NOMO-1 treated with dmso at 0.1 percent for 144 hours (cell line): ENCODE data around the gene HPN.
"Not testable (repeated sequence)": the region's sequence is repeated elsewhere in the genome, so short reads cannot be mapped to it uniquely, and the experiment has no call there.

Experiments used
- DNase-seq: peaks from one replicate; lab custom pipeline; 2025; ENCODE audit not compliant: unreplicated experiment; lab: John Stamatoyannopoulos, UW

Gene HPN

DNA sequence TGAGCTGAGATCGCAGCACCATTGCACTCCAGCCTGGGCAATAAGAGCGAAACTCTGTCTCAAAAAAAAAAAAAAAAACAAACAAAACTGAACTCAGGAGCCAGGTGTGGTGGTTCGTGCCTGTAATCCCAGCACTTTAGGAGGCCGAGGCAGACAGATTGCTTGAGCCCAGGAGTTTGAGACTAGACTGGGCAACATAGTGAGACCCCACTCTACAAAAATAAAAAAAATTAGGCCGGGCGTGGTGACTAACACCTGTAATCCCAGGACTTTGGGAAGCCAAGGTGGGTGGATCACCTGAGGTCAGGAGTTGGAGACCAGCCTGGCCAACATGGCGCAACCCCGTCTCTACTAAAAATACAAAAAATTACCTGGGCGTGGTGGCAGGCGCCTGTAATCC lies 60.4 kb downstream of the HPN start:
- DNase-seq = not testable (repeated sequence)

DNA sequence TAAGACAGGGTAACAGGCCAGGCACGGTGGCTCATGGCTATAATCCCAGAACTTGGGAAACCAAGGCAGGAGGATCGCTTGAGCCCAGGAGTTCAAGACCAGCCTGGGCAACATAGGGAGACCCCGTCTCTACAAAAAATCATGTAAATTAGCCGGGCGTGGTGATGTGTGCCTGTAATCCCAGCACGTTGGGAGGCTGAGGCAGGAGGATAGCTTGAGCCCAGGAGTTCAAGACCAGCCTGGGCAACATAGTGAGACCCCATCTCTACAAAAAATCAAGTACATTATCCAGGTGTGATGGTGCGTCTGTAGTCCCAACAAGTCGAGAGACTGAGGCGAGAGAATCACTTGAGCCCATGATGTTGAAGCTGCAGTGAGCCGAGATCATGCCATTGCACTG lies 62.1 kb downstream of the HPN start:
- not testable (repeated sequence) for DNase-seq

DNA sequence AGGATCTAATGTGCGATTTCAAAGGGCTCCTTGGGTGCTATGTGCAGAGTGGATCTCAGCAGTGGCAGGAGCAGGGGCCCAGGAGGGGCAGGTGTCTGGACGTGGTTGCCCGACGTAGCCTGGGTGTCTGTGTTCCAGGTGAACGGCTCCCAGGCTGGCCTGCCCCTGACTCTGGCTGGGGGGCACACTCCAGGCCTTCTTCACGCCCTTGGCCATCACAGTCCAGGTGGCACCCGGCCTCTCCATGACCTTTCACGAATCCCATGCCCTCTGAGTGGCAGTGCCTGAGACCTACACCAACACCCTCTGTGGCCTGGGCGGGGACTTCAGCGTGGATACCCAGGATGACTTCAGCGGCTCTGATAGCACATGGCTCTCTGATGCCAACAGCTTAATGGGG lies 62.8 kb downstream of the HPN start:
- DNase-seq = no peak

DNA sequence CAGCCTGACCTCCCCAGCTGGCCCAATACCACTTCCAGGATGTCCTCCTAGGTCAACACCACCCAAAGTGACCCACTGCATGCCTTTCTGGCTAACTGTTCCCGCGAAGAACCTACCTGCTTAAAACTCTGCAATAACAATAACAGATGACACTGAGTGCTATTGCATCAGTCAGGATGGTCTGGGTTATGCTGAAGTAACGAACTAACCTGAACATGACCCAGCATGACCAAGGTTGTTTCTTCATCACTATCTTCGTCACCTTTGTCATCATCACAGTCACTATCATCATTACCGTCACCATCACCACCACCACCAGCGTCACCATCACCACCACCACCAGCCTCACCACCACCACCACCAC lies 63.5 kb downstream of the HPN start:
- no peak for DNase-seq

DNA sequence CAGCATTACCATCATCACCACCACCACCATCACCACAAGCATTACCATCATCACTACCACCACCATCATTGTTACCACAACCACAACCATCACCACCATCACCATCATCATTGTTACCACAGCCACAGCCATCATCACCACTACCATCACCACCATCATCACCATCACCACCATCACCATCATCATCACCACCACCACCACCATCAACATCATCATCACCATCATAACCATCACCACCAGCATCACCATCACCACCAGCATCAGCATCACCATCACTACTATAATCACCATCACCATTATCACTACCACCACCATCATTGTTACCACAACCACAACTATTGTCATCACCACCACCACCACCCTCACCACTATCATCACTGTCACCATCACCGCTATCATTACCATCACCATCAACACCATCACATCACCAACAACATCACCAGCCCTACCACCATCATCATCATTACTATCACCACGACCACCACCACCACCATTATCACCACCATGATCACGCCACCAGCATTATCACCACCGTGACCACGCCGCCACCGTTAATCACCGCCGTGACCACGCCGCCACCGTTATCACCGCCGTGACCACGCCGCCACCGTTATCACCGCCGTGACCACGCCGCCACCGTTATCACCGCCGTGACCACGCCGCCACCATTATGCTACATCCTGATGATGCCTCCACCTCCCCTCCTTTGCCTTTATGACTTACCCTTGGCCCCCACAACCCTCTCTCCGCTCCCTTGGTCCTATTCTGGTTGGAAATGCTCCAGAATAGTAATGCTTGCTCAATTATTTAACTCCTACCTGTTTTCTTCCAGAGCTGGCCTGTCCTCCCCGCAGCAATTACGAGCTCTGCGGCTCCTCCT lies 64.1 kb downstream of the HPN start:
- DNase-seq = no peak

DNA sequence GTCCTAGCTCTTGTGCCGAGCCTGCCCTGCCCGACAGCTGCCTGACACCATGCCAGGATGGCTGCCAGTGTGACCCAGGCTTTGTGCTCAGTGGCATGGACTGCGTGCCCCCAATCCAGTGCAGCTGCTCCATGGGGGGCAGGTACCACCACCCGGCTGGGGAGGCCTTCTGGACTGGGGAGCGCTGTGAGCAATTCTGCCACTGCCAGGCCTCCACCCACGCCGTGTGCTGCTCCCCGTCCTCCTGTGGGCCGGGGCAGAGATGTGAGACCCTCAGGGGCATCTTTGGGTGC lies 64.7 kb downstream of the HPN start:
- DNase-seq = no peak

DNA sequence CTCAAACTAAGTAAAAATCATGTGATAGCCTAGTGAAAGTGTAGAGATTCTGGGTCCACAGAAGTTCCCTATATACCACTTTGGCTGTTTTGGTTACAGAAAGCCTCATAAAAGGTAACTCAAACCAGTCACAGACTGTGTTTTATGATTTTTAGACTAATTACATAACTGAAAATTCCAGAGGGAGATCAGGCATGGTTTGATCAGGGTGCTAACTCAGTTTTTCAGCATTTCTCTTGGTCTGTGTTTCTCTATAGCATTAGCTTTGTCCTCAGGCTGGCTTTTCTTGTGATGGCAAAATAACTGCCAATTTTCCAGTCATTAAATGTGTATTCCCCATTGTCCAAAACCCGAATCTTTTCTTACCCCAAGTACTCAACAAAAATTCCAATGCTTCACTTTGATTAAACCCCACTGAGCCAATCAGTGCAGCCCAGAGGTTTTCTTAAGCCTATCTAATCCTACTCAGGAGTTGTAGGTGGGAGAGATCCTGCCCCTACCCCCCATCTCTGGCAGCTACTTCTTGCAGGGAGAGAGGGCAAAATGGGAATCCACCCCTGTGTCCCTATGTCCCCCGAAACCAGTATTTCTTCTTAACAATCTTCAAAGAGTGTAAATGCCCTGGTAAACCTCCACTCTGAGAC lies 65.5 kb downstream of the HPN start:
- no peak for DNase-seq

DNA sequence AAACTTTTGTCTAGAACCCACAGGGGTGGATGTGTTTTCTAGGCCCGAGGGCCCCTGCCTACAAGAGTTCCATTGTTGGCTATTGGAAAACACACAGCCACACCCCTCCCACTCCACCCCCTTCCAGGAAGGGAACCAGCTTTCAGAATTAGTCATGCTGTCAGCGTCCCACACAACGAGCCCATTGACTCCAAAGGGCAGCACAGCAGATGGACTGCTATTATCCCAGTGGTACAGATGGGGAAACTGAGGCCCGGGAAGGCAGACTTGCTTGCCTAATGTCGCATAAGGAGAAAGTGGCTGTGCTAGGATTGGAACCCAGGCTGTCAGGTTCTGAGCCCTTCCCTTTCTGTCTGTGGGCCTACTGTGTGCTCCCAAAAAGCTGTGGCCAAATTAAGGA lies 66.0 kb downstream of the HPN start:
- no peak for DNase-seq

DNA sequence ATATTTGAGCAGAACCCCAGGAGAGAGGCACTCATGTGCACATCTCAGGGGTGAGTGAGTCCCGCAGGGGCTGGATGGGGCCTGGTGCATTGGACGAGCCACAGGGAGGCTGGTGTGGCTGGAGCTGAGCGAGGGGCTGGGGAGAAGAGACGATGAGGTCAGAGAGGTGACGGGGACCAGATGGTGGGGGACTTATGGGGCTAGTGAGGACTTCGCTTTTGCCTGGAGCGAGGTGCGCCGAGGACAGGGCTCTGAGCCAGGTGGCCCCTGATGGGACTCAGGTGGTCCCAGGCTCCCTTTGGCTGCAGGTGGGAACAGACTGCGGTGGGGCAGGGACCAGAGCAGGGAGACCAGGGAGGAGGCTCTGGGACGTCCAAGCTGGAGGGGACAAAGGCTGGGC lies 67.2 kb downstream of the HPN start:
- no peak for DNase-seq

DNA sequence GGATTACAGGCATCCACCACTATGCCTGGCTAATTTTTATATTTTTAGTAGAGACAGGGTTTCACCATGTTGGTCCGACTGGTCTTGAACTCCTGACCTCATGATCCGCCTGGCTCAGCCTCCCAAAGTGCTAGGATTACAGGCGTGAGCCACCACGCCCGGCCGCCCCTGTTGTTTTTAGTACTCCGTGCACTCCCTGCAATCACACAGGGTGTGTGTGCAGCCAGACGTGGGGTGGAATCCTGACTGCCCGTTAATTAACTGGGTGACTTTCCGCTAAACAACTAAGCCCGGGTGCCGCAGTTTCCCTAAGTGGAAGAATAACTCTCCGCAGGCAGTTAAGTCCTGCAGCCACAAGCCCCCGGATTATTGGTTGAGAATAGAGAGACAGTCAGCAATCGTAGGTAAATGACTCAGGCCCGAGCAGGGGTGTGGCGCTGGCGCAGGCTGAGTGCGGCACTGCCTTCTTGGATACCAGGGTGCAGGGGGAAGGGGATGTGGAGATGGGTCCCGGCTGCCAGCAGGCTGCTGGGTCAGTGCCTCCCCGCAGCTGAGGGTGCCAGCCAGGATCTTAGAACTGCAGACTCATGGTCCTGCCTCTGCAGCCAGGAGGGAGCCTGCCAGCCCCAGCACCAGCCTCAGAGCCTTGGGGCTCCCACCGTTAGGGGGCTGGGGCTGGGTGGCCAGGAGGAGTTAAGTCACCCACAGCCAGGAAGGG lies 68.0 kb downstream of the HPN start:
- DNase-seq = no peak

DNA sequence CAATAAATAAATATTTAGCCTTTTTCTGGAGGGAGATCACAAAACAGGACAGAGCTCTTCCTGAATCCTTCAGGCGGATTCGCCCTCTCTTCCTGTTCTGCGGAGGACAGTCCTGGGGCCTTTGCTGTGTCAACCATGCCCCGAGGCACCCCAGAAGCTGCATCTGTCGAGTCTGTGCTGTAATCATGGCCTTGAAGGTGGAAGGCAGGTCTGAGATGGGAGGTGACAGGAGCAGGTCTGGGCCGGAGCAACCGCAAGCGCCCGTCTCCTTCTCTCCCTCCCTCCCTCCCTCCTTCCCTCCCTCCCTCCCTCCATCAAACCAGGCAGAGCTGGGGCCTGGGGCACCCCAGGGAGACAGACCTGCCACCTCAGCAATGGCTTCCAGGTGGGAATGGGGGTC lies 69.5 kb downstream of the HPN start:
- no peak for DNase-seq

DNA sequence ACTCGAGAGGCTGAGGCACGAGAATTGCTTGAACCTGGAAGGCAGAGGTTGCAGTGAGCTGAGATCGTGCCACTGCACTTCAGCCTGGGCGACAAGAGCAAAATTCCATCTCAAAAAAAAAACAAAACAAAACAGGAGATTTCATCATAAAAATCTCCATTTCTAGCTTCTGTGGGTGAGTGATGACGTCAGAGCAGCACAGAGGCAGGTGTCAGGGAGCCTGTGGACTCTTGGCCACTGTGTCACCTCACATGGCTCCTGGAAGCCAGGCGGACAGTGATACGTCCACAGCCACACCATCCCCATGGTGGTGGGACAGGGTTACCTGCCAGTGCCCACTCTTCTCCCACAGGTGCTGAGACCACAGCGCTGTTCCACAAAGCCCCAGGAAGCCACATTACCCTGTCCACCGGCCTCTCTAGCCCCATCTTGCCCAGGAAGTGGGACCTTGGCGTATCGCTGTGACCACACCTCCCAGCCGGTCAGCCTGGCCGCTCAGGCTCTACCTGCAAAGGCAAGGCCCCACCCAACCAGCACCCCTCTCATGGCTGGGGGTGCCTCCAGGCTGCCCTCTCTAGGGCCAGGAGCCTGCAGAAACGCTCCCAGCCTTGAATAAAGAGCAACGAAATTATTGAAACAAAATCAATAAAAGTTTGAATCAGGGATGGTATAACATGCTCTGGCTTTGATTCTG lies 71.6 kb downstream of the HPN start:
- no peak for DNase-seq

DNA sequence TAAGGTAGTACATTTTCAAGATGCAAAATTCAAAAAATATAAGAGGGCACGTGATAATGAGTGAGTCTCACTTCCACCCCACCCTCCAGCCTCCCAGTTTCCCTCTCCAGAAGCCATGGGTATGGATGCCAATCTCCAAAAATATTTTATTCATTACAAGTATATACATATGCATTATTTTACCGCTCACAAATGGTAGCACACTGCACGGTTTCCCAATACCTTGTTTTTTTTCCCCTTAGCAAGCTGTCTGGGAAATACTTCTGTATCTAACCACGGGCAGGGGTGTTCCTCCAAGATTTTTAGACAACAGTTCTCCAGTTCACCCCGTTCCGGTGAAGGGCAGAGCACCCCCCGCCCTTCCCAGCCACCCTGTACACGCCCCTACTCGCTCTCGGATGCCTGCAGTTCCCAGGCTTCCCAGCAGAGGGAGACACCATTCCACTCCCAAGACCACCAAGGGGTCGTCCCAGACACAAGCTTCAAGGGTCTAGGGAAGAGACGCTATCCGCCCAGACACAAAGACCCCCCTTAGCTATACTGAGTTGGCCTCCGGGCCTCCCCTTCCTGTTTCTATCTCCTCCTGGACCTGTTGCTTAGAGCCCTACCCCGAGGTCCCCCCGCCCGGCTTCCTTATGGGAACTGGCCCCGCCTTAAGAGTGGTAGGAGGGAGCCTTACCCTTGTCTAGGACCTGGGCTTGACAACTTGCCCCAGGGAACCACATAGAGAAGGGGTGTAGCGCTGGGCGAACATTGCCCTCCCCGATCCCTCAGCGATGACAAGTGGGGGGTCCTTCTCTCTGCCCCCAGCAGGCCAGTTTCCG lies 73.0 kb downstream of the HPN start:
- DNase-seq = no peak

DNA sequence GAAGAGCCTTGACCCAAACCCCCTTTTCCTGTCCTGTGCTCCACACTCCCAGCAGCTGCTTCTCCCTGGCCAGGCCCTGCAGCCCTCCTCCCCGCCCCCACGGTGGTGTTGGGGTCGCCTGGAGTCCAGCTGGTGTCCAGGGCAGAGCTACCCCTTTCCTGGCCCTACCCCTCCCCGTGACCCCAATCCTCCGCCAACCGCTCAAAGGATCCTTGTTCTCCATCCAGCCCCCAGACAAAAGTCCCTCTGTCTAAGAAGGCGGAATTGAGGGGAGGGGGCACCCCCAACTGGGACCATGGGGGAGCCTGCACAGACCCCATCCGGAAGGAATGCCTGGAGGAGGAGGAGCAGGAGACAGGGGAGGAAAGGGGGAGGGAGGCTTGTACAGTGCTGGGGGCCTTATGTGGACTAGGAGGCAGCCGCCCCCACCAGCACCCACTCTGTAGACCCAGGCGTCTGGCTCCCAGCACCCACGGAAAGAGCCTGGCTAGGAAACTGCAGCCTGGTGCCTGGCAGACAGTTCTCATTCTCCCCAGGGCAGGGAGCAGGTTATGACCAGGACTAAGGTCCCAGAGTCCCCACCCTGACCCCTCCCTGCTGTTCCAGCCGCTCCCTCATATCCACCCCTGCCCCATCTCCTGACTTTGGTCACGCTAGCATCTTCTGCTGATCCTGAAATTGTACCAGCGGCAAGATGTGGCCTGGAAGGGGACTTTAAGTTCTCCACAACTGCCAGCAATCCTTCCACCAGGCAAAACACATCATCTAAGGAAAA lies 73.8 kb downstream of the HPN start, which contains the start of gene FXYD3:
Gene FXYD3, plus strand, starts transcription at position 647 of the 775 bp plus-strand sequence. CDS start 3,554 bp downstream, outside the sequence.
- no peak for DNase-seq
